ENCODE data around the gene STRADB.

The STRADB gene

GRCh38 chr2:201451292-201452057 is at the start of gene STRADB, which contains the start of gene TRAK2:
STRADB (plus strand) TSS chr2:201451740; CDS start chr2:201454841, 3,101 bp downstream.
TRAK2 (minus strand) TSS chr2:201451458; CDS start chr2:201420507, 30,951 bp downstream.
- Histone ChIP-seq H3K27me3 (ENCODE audit: control insufficient read depth, insufficient read depth, low read length) (peaks cover 7% of the 10 kb centered on the region), H3K4me3 (ENCODE audit: low read length) (peak within 1 kb of the TSS; percentile 98), H3K9ac (ENCODE audit: low read length) (peak within 1 kb of the TSS; percentile 78), H3K4me1 (ENCODE audit: control insufficient read depth, low read depth, low read length) (peaks cover 8% of the 10 kb centered on the region), H3K9me3 (ENCODE audit: control insufficient read depth, low read depth, low read length) (no peaks in the 10 kb centered on the region), H3K27ac (ENCODE audit: low read length) (peak within 1 kb of the TSS; percentile 30), H3K36me3 (ENCODE audit: control insufficient read depth, low read depth, low read length) (no peaks in the 10 kb centered on the region)

GRCh38 chr2:201401815-201402214 is 49.7 kb upstream of the STRADB start:
- Histone ChIP-seq H3K9ac (ENCODE audit: low read length) (no peak overlapping the region), H3K27me3 (ENCODE audit: control insufficient read depth, insufficient read depth, low read length) (no peaks in the 10 kb centered on the region), H3K9me3 (ENCODE audit: control insufficient read depth, low read depth, low read length) (no peaks in the 10 kb centered on the region), H3K36me3 (ENCODE audit: control insufficient read depth, low read depth, low read length) (peaks cover 9% of the 10 kb centered on the region), H3K4me1 (ENCODE audit: control insufficient read depth, low read depth, low read length) (no peaks in the 10 kb centered on the region), H3K4me3 (ENCODE audit: low read length) (no peak overlapping the region), H3K27ac (ENCODE audit: low read length) (no peak overlapping the region)

- Histone ChIP-seq H3K27me3 (ENCODE audit: control insufficient read depth, insufficient read depth, low read length) (no peaks in the 10 kb centered on the region), H3K9me3 (ENCODE audit: control insufficient read depth, low read depth, low read length) (no peaks in the 10 kb centered on the region), H3K4me3 (ENCODE audit: low read length) (no peak overlapping the region), H3K9ac (ENCODE audit: low read length) (no peak overlapping the region), H3K27ac (ENCODE audit: low read length) (no peak overlapping the region), H3K4me1 (ENCODE audit: control insufficient read depth, low read depth, low read length) (no peaks in the 10 kb centered on the region), H3K36me3 (ENCODE audit: control insufficient read depth, low read depth, low read length) (peaks cover 1% of the 10 kb centered on the region)
Observed at GRCh38 chr2:201402651-201403562, 48.6 kb upstream of the STRADB start.

- Histone ChIP-seq H3K27ac (ENCODE audit: low read length) (no peak overlapping the region), H3K4me1 (ENCODE audit: control insufficient read depth, low read depth, low read length) (no peaks in the 10 kb centered on the region), H3K27me3 (ENCODE audit: control insufficient read depth, insufficient read depth, low read length) (no peaks in the 10 kb centered on the region), H3K9me3 (ENCODE audit: control insufficient read depth, low read depth, low read length) (no peaks in the 10 kb centered on the region), H3K9ac (ENCODE audit: low read length) (no peak overlapping the region), H3K4me3 (ENCODE audit: low read length) (no peak overlapping the region), H3K36me3 (ENCODE audit: control insufficient read depth, low read depth, low read length) (no peaks in the 10 kb centered on the region)
Observed at GRCh38 chr2:201403880-201404279, 47.7 kb upstream of the STRADB start.

- Histone ChIP-seq H3K4me1 (ENCODE audit: control insufficient read depth, low read depth, low read length) (no peaks in the 10 kb centered on the region), H3K36me3 (ENCODE audit: control insufficient read depth, low read depth, low read length) (no peaks in the 10 kb centered on the region), H3K9ac (ENCODE audit: low read length) (no peak overlapping the region), H3K27ac (ENCODE audit: low read length) (no peak overlapping the region), H3K4me3 (ENCODE audit: low read length) (no peak overlapping the region), H3K27me3 (ENCODE audit: control insufficient read depth, insufficient read depth, low read length) (no peaks in the 10 kb centered on the region), H3K9me3 (ENCODE audit: control insufficient read depth, low read depth, low read length) (no peaks in the 10 kb centered on the region)
Observed at GRCh38 chr2:201404699-201405280, 46.8 kb upstream of the STRADB start.

- Histone ChIP-seq H3K9ac (ENCODE audit: low read length) (no peak overlapping the region), H3K36me3 (ENCODE audit: control insufficient read depth, low read depth, low read length) (no peaks in the 10 kb centered on the region), H3K4me1 (ENCODE audit: control insufficient read depth, low read depth, low read length) (no peaks in the 10 kb centered on the region), H3K4me3 (ENCODE audit: low read length) (no peak overlapping the region), H3K27me3 (ENCODE audit: control insufficient read depth, insufficient read depth, low read length) (no peaks in the 10 kb centered on the region), H3K9me3 (ENCODE audit: control insufficient read depth, low read depth, low read length) (no peaks in the 10 kb centered on the region), H3K27ac (ENCODE audit: low read length) (no peak overlapping the region)
Observed at GRCh38 chr2:201406077-201406662, 45.4 kb upstream of the STRADB start.

GRCh38 chr2:201407265-201407664 is 44.3 kb upstream of the STRADB start:
- no peaks in the 10 kb centered on the region for H3K9me3 ChIP-seq (ENCODE audit: control insufficient read depth, low read depth, low read length)
- no peaks in the 10 kb centered on the region for H3K36me3 ChIP-seq (ENCODE audit: control insufficient read depth, low read depth, low read length)
- H3K27me3 ChIP-seq (ENCODE audit: control insufficient read depth, insufficient read depth, low read length), result no peaks in the 10 kb centered on the region
- H3K27ac ChIP-seq (ENCODE audit: low read length), result no peak overlapping the region
- no peak overlapping the region for H3K9ac ChIP-seq (ENCODE audit: low read length)
- H3K4me1 ChIP-seq (ENCODE audit: control insufficient read depth, low read depth, low read length), result no peaks in the 10 kb centered on the region
- H3K4me3 ChIP-seq (ENCODE audit: low read length), result no peak overlapping the region

GRCh38 chr2:201408931-201409330 is 42.6 kb upstream of the STRADB start:
- Histone ChIP-seq H3K9ac (ENCODE audit: low read length) (no peak overlapping the region), H3K27ac (ENCODE audit: low read length) (no peak overlapping the region), H3K4me1 (ENCODE audit: control insufficient read depth, low read depth, low read length) (peaks cover 6% of the 10 kb centered on the region), H3K36me3 (ENCODE audit: control insufficient read depth, low read depth, low read length) (no peaks in the 10 kb centered on the region), H3K27me3 (ENCODE audit: control insufficient read depth, insufficient read depth, low read length) (no peaks in the 10 kb centered on the region), H3K4me3 (ENCODE audit: low read length) (no peak overlapping the region), H3K9me3 (ENCODE audit: control insufficient read depth, low read depth, low read length) (no peaks in the 10 kb centered on the region)

- Histone ChIP-seq H3K4me3 (ENCODE audit: low read length) (no peak overlapping the region), H3K27me3 (ENCODE audit: control insufficient read depth, insufficient read depth, low read length) (no peaks in the 10 kb centered on the region), H3K4me1 (ENCODE audit: control insufficient read depth, low read depth, low read length) (peaks cover 9% of the 10 kb centered on the region), H3K27ac (ENCODE audit: low read length) (no peak overlapping the region), H3K36me3 (ENCODE audit: control insufficient read depth, low read depth, low read length) (no peaks in the 10 kb centered on the region), H3K9me3 (ENCODE audit: control insufficient read depth, low read depth, low read length) (no peaks in the 10 kb centered on the region), H3K9ac (ENCODE audit: low read length) (no peak overlapping the region)
Observed at GRCh38 chr2:201411421-201411820, 40.1 kb upstream of the STRADB start.

GRCh38 chr2:201413143-201413542 is 38.4 kb upstream of the STRADB start:
- peaks cover 9% of the 10 kb centered on the region for H3K4me1 ChIP-seq (ENCODE audit: control insufficient read depth, low read depth, low read length)
- H3K9ac ChIP-seq (ENCODE audit: low read length), result no peak overlapping the region
- H3K4me3 ChIP-seq (ENCODE audit: low read length), result no peak overlapping the region
- no peaks in the 10 kb centered on the region for H3K36me3 ChIP-seq (ENCODE audit: control insufficient read depth, low read depth, low read length)
- H3K9me3 ChIP-seq (ENCODE audit: control insufficient read depth, low read depth, low read length), result no peaks in the 10 kb centered on the region
- no peak overlapping the region for H3K27ac ChIP-seq (ENCODE audit: low read length)
- H3K27me3 ChIP-seq (ENCODE audit: control insufficient read depth, insufficient read depth, low read length), result no peaks in the 10 kb centered on the region

- Histone ChIP-seq H3K9ac (ENCODE audit: low read length) (no peak overlapping the region), H3K27me3 (ENCODE audit: control insufficient read depth, insufficient read depth, low read length) (no peaks in the 10 kb centered on the region), H3K4me1 (ENCODE audit: control insufficient read depth, low read depth, low read length) (peaks cover 9% of the 10 kb centered on the region), H3K27ac (ENCODE audit: low read length) (no peak overlapping the region), H3K36me3 (ENCODE audit: control insufficient read depth, low read depth, low read length) (no peaks in the 10 kb centered on the region), H3K9me3 (ENCODE audit: control insufficient read depth, low read depth, low read length) (no peaks in the 10 kb centered on the region), H3K4me3 (ENCODE audit: low read length) (no peak overlapping the region)
Observed at GRCh38 chr2:201413552-201413951, 38.0 kb upstream of the STRADB start.
